Astrocyte of the spinal cord (primary cell): ENCODE results near the gene PSAPL1.

Experiments used
- DNase-seq: peaks from one replicate; pipeline ENCODE4 v3.0.0; 2011; ENCODE audit warnings: low read depth, low spot score
- H3K4me3 ChIP-seq: 2 replicates; pipeline ENCODE4 v1.5.1; 2011; ENCODE audit warnings: low read depth, mild to moderate bottlenecking, low read length, moderate library complexity
- in situ Hi-C: cut with HindIII; loops from 2 replicates; pipeline ENCODE4 v1.10.0; 2017; ENCODE audit warnings: low sequenced_read_pairs
- TF ChIP-seq, protein P1 (sequence below): IDR thresholded peaks from 2 replicates; pipeline ENCODE4 v1.5.1; 2012; ENCODE audit warnings: low read depth, mild to moderate bottlenecking, low read length, inconsistent platforms

Gene PSAPL1

DNA sequence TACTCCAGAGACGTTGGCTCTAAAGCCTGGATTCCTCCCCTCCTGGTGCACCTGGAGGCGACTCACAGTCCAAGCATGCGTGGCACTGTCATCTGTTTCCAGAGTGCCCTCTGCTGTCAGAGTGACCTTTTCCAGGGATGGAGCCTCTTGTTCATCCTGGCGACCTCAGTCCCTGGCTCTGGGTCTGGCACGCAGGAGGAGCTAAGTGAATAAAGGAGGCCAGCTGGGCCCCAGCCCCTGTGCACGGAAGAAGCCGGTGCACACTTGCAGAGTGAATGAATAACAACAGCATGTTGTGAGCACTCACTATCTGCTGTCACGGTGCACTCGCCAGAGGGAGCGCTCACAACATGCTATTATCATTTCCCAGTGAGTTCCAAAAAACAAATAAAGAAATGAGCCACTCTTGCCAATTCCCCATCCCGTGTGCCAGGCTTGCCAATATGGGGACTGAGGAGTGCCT is 27.8 kb upstream of the PSAPL1 start:
- no peak overlapping the region for H3K4me3 ChIP-seq
- TF ChIP-seq, protein P1, sequence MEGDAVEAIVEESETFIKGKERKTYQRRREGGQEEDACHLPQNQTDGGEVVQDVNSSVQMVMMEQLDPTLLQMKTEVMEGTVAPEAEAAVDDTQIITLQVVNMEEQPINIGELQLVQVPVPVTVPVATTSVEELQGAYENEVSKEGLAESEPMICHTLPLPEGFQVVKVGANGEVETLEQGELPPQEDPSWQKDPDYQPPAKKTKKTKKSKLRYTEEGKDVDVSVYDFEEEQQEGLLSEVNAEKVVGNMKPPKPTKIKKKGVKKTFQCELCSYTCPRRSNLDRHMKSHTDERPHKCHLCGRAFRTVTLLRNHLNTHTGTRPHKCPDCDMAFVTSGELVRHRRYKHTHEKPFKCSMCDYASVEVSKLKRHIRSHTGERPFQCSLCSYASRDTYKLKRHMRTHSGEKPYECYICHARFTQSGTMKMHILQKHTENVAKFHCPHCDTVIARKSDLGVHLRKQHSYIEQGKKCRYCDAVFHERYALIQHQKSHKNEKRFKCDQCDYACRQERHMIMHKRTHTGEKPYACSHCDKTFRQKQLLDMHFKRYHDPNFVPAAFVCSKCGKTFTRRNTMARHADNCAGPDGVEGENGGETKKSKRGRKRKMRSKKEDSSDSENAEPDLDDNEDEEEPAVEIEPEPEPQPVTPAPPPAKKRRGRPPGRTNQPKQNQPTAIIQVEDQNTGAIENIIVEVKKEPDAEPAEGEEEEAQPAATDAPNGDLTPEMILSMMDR: peak; percentile 32
- in situ Hi-C loops: no loop called here
- DNase-seq: no peak

DNA sequence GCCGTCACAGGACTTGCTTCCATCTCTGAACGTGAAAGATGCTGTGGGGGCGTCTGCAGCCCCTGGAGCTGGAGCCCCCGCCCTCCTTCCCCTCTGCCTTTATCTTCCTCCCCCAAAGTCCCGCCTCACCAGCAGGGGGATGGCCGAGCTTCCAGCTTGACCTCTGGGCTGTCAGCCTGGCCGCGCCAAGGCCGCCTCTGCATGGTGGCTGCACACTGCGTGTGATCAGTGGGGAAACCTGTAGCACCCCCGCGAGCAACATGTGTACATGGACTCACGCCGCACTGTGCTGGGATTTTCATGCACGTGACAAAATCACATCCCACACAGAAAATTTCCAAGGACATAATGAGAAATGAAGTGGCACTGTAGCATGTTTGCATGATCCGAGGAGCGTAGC is 26.5 kb upstream of the PSAPL1 start:
- in situ Hi-C loops: no loop called here
- DNase-seq: no peak
- TF ChIP-seq, protein P1: no peak
- no peak overlapping the region for H3K4me3 ChIP-seq

DNA sequence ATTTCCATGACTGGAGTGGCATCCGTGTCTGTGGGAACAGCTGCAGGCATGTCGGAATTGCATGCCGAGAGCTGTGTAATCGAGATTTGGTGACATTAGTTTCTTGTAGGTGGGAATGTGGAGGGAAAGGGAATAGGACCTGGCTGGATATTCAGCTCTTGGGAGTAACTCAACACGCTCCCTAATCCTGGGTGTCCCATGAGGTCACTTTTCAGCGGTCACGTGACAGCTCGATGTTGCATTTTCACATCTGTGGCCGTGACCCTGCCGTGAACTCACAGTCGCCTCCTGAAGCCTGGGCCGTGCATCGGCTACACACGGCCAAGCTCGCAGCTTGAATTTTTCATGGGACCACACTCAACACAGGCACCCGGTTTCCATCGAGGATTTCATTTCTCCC is 25.8 kb upstream of the PSAPL1 start:
- no peak overlapping the region for H3K4me3 ChIP-seq
- TF ChIP-seq, protein P1: no peak
- in situ Hi-C loops: no loop called here
- peak; percentile 4 for DNase-seq

DNA sequence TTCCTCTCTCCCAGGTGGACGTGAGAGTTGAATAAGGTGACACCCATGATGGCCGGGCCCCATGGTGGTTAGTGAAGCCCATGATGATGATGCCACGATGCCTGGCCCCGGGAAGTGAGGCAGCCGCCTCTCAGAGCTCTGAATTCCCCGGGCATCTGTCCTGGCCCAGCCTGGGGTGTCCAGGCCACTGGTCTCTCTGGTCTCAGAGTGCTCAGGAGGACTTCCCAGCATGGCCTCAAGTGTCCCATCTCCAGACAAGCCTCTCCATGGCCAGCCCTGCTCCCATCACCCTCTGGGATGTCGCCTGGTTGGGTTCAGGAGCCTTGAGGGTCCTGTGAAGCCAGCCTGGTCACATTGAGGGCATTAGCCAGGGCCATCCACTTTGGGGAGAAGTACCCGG is 24.7 kb upstream of the PSAPL1 start:
- H3K4me3 ChIP-seq: no peak overlapping the region
- in situ Hi-C loops: no loop called here
- no peak for DNase-seq
- TF ChIP-seq, protein P1: no peak

DNA sequence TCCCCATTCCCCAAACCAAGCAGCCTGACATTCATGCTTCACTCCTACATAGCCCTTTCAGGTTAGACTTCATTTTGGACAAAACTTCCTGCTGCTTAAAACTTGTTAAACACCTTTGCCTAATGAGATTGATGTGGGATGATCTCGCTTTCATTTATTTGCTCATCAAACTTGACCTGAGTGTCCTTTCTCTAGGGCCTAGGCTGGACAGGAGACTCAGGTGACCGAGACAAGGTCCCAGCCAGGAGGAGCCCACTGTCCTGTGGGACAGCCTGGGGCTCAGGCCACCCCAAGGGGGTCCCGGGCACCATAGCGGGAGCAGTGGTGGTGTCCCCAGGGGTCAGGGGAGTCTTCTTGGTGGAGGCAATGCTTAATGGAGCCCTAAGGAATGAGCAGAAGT is 23.7 kb upstream of the PSAPL1 start:
- DNase-seq: no peak
- in situ Hi-C loops: no loop called here
- H3K4me3 ChIP-seq: no peak overlapping the region
- TF ChIP-seq, protein P1: no peak

DNA sequence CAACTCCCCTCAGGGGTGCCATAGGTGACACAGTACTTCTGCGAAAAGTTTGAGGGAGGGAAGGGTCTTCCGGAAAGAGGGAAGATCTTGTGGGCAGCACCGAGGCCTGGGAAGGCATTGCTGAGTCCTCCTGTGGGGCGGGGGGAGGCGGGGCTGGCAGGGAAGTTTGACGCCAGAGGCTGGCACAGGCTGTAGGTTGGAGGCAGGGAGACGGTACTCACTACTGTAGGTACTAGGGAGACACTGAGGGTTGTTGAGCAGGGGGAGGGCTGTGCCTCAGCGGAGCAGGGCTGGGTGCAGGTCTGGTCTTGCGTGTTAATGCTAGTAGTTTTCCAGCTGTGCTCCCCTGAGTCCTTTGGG is 23.3 kb upstream of the PSAPL1 start:
- DNase-seq: no peak
- TF ChIP-seq, protein P1: no peak
- no peak overlapping the region for H3K4me3 ChIP-seq
- in situ Hi-C loops: no loop called here
